ENCODE data around the gene DQX1. TPM values are rescaled to one million over a fixed set of nuclear protein-coding genes. Genes with fewer than 3 reads are reported as not detected.

DQX1 gene
- total RNA-seq, 3 donors from 2014 or later (not counting 1 experiment from before 2014, with no cell fraction given), result 0.21 to 0.43 TPM; not detected in 1

- intact Hi-C loops (cut with micrococcal nuclease), result no loop called here
- Histone ChIP-seq H3K36me3 (ENCODE audit: control insufficient read depth, insufficient read depth, low read length) (peaks cover 18% of the 10 kb centered on the region), H3K4me3 (ENCODE audit: low read length) (peak overlapping the region; percentile 52), H3K9me3 (ENCODE audit: control insufficient read depth, insufficient read depth, low read length) (no peaks in the 10 kb centered on the region), H3K27ac (ENCODE audit: low read length) (no peak overlapping the region), H3K27me3 (ENCODE audit: control insufficient read depth, insufficient read depth, low read length) (peaks cover 5% of the 10 kb centered on the region), H3K4me1 (ENCODE audit: control insufficient read depth, insufficient read depth, low read length) (peaks cover 36% of the 10 kb centered on the region)
- Mint-ChIP-seq H3K27me3 (ENCODE audit: low read depth in 2 of 2) (peaks cover 0 to 8% of the 10 kb centered on the region in 2 donors), H3K36me3 (no peaks in the 10 kb centered on the region), H3K4me3 (peak overlapping the region; percentile 90), H3K27ac (peak overlapping the region; percentile 30 to 81), H3K4me1 (peaks cover 24 to 36% of the 10 kb centered on the region in 2 donors), H3K9me3 (no peaks in the 10 kb centered on the region)
- ATAC-seq (no peak), DNase-seq (no peak)
- WGBS (ENCODE audit: insufficient coverage), result 74% methylated on average over 19 of the region's 19 CpGs
- no peak for TF ChIP-seq CTCF (IDR thresholded peaks at IDR 0.05)
Measured at GRCh38 chr2:74496997-74497776, 28.8 kb downstream of the DQX1 start.

DNA sequence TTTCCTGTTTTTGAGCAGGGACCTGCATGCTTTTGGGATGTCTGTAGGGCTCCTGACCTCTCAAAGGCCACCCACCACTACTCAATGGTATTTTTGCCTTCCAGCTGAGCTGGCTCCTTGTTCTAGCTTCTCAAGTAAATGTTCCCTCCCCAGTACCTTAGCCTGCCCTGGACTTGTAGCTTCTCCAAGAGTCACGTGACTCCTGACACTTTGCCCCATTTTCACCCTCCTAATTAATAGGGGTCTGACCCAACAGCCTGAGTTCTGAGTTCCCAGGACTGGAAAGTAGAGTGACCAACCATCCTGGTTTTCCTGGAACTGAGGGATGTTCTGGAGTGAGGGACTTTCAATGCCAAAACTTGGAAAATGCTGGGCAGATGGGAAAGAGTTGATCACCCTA, 30.6 kb downstream of the DQX1 start:
- H3K9me3 ChIP-seq (ENCODE audit: control insufficient read depth, insufficient read depth, low read length), result no peaks in the 10 kb centered on the region
- H3K4me1 ChIP-seq (ENCODE audit: control insufficient read depth, insufficient read depth, low read length), result peaks cover 32% of the 10 kb centered on the region
- H3K4me3 ChIP-seq (ENCODE audit: low read length), result no peak overlapping the region
- no peak for ATAC-seq
- H3K27me3 Mint-ChIP-seq (ENCODE audit: low read depth in 2 of 2), result peaks cover 0 to 8% of the 10 kb centered on the region in 2 donors
- H3K4me3 Mint-ChIP-seq, result no peak overlapping the region
- no peak for TF ChIP-seq CTCF (IDR thresholded peaks at IDR 0.05)
- H3K36me3 ChIP-seq (ENCODE audit: control insufficient read depth, insufficient read depth, low read length), result peaks cover 35% of the 10 kb centered on the region
- H3K36me3 Mint-ChIP-seq, result no peaks in the 10 kb centered on the region
- H3K27ac Mint-ChIP-seq, result no peak overlapping the region
- peaks cover 5% of the 10 kb centered on the region for H3K27me3 ChIP-seq (ENCODE audit: control insufficient read depth, insufficient read depth, low read length)
- intact Hi-C loops (cut with micrococcal nuclease), result no loop called here
- no peak for DNase-seq
- peaks cover 16 to 27% of the 10 kb centered on the region in 2 donors for H3K4me1 Mint-ChIP-seq
- WGBS (ENCODE audit: insufficient coverage), result 92% methylated on average over 1 of the region's 1 CpG
- H3K27ac ChIP-seq (ENCODE audit: low read length), result no peak overlapping the region
- H3K9me3 Mint-ChIP-seq, result no peaks in the 10 kb centered on the region

DNA sequence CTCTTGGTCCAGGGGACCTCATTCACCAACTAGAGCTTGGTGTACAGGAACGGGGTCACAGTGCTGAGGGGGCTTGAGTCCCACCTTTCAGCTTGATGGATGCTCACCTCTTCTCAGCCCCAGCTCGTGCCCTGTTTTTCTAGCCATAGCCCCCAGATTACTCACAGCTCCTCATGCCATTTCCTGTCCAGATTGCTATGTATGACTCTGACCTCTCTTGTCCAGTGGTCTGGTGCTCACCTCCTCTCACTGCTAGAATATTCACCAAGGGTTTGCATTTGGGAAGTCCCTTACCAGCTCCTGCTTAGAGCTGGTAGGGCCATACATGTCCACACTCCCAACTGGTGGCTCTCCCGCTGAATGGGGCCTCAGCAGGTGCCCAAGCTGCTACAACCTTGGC, 32.5 kb downstream of the DQX1 start:
- no peak for TF ChIP-seq CTCF (IDR thresholded peaks at IDR 0.05)
- Mint-ChIP-seq H3K27me3 (ENCODE audit: low read depth in 2 of 2) (peaks cover 0 to 4% of the 10 kb centered on the region in 2 donors), H3K36me3 (no peaks in the 10 kb centered on the region), H3K9me3 (no peaks in the 10 kb centered on the region), H3K27ac (no peak overlapping the region), H3K4me1 (peaks cover 8 to 20% of the 10 kb centered on the region in 2 donors), H3K4me3 (no peak overlapping the region)
- WGBS (ENCODE audit: insufficient coverage), result 96% methylated on average over 3 of the region's 3 CpGs
- Histone ChIP-seq H3K4me1 (ENCODE audit: control insufficient read depth, insufficient read depth, low read length) (peaks cover 15% of the 10 kb centered on the region), H3K27me3 (ENCODE audit: control insufficient read depth, insufficient read depth, low read length) (no peaks in the 10 kb centered on the region), H3K9me3 (ENCODE audit: control insufficient read depth, insufficient read depth, low read length) (no peaks in the 10 kb centered on the region), H3K27ac (ENCODE audit: low read length) (no peak overlapping the region), H3K36me3 (ENCODE audit: control insufficient read depth, insufficient read depth, low read length) (peaks cover 42% of the 10 kb centered on the region), H3K4me3 (ENCODE audit: low read length) (no peak overlapping the region)
- ATAC-seq (no peak), DNase-seq (no peak)
- intact Hi-C loops (cut with micrococcal nuclease), result no loop called here
